HepG2 (cell line): ENCODE results near the gene FBN3.

Source experiments
- MAX ChIP-seq: IDR thresholded peaks from 2 replicates; pipeline ENCODE4 v1.6.1; 2012; ENCODE audit warnings: inconsistent platforms
- SIN3A ChIP-seq: IDR thresholded peaks from 2 replicates; pipeline ENCODE4 v1.6.1; 2011; ENCODE audit warnings: low read depth, mild to moderate bottlenecking, control low read depth, low read length, borderline replicate concordance
- ZBTB2 ChIP-seq: sonication (generic); formaldehyde crosslinking; IDR thresholded peaks from 2 replicates; pipeline ENCODE4 v1.8.0; 2022; ENCODE audit warnings: low read depth, missing genetic modification reagents

GRCh38 chr19:8109890-8110662, 39.3 kb downstream of the FBN3 start:
- TF ChIP-seq MAX (no peak), SIN3A (no peak), ZBTB2 (CRISPR knock-in tag) (no peak)
